Measurements from ENCODE around the gene CHRNA4. TPM values are rescaled to one million over a fixed set of nuclear protein-coding genes. Genes with fewer than 3 reads are reported as not detected.

CHRNA4 gene
- total RNA-seq, 1 donor from 2014 or later = not detected

DNA sequence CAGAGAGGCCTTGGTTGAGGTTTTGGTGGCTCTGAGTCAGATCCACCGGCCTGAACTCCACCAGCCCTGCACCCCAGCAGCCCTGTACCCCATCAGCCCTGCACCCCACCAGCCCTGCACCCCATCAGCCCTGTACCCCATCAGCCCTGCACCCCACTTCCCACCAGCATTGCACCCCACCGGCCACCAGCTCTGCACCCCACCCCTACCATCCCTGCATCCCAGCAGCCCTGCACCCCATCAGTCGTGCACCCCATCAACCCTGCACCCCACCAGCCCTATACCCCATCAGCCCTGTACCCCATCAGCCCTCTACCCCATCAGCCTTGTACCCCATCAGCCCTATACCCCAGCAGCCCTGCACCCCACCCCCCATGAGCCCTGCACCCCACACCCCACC is 14.3 kb upstream of the CHRNA4 start:
- H3K27ac Mint-ChIP-seq = no peak overlapping the region
- H3K36me3 Mint-ChIP-seq (ENCODE audit: low read depth) = no peaks in the 10 kb centered on the region
- no peaks in the 10 kb centered on the region for H3K9me3 Mint-ChIP-seq
- ATAC-seq (ENCODE audit: low read depth) (no peak), DNase-seq (no peak)
- TF ChIP-seq, protein P1, sequence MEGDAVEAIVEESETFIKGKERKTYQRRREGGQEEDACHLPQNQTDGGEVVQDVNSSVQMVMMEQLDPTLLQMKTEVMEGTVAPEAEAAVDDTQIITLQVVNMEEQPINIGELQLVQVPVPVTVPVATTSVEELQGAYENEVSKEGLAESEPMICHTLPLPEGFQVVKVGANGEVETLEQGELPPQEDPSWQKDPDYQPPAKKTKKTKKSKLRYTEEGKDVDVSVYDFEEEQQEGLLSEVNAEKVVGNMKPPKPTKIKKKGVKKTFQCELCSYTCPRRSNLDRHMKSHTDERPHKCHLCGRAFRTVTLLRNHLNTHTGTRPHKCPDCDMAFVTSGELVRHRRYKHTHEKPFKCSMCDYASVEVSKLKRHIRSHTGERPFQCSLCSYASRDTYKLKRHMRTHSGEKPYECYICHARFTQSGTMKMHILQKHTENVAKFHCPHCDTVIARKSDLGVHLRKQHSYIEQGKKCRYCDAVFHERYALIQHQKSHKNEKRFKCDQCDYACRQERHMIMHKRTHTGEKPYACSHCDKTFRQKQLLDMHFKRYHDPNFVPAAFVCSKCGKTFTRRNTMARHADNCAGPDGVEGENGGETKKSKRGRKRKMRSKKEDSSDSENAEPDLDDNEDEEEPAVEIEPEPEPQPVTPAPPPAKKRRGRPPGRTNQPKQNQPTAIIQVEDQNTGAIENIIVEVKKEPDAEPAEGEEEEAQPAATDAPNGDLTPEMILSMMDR (IDR thresholded peaks at IDR 0.05) = no peak
- CTCF ChIA-PET = no interaction called here
- POLR2A ChIA-PET = no interaction called here
- intact Hi-C loops (cut with micrococcal nuclease) = no loop called here
- no peaks in the 10 kb centered on the region for H3K4me1 Mint-ChIP-seq
- H3K27me3 Mint-ChIP-seq = peaks cover 28% of the 10 kb centered on the region
- no peak overlapping the region for H3K4me3 Mint-ChIP-seq

DNA sequence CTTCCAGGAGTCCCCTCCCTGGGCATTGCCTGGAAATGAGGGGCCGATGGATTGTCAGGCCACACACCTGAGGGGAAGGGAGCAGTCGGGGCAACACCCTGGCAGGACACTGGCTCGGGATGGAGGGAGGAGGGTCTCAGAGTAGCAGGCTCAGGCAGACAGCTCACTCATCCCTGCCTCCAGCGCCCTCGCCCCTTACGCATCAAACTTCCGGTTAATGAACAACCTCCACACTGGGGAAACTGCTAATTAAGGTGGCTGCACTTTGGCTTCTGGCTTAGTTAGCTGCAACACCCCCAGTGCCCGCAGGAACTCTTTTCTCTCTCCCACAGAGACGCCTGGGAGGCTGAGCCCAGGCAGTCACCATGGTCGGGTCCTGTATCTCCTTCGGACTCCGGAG is 13.4 kb upstream of the CHRNA4 start:
- ATAC-seq (ENCODE audit: low read depth) = no peak
- CTCF ChIA-PET = no interaction called here
- H3K27ac Mint-ChIP-seq = no peak overlapping the region
- peaks cover 27% of the 10 kb centered on the region for H3K27me3 Mint-ChIP-seq
- no peaks in the 10 kb centered on the region for H3K9me3 Mint-ChIP-seq
- intact Hi-C loops (cut with micrococcal nuclease) = no loop called here
- TF ChIP-seq, protein P1 (IDR thresholded peaks at IDR 0.05) = no peak
- H3K36me3 Mint-ChIP-seq (ENCODE audit: low read depth) = no peaks in the 10 kb centered on the region
- POLR2A ChIA-PET = no interaction called here
- H3K4me3 Mint-ChIP-seq = no peak overlapping the region
- no peak for DNase-seq
- H3K4me1 Mint-ChIP-seq = no peaks in the 10 kb centered on the region

DNA sequence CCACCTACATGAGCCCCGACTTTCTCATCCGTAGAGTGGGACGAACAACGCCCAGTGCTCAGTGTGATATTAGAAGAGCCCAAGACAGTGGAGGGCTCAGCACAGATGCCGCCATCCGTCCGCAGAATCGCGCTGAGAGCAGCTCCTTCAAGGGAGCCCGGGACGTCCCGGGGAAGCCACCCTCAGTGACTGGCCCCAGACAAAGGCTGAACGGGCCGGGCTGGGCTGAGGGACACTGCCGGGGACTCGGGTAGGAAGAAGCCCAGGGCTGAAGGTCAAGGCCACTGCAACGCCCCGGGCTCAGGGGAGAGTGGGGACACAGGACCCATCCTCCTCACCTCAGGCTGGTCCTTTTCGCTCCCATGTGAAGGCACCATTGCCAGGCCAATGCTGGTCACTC is 12.8 kb upstream of the CHRNA4 start:
- TF ChIP-seq, protein P1 (IDR thresholded peaks at IDR 0.05) = no peak
- ChIA-PET CTCF (no interaction called here), POLR2A (no interaction called here)
- Mint-ChIP-seq H3K4me1 (no peaks in the 10 kb centered on the region), H3K4me3 (no peak overlapping the region), H3K36me3 (ENCODE audit: low read depth) (no peaks in the 10 kb centered on the region), H3K27me3 (peaks cover 22% of the 10 kb centered on the region), H3K27ac (no peak overlapping the region), H3K9me3 (no peaks in the 10 kb centered on the region)
- ATAC-seq (ENCODE audit: low read depth) (no peak), DNase-seq (no peak)
- intact Hi-C loops (cut with micrococcal nuclease) = no loop called here

DNA sequence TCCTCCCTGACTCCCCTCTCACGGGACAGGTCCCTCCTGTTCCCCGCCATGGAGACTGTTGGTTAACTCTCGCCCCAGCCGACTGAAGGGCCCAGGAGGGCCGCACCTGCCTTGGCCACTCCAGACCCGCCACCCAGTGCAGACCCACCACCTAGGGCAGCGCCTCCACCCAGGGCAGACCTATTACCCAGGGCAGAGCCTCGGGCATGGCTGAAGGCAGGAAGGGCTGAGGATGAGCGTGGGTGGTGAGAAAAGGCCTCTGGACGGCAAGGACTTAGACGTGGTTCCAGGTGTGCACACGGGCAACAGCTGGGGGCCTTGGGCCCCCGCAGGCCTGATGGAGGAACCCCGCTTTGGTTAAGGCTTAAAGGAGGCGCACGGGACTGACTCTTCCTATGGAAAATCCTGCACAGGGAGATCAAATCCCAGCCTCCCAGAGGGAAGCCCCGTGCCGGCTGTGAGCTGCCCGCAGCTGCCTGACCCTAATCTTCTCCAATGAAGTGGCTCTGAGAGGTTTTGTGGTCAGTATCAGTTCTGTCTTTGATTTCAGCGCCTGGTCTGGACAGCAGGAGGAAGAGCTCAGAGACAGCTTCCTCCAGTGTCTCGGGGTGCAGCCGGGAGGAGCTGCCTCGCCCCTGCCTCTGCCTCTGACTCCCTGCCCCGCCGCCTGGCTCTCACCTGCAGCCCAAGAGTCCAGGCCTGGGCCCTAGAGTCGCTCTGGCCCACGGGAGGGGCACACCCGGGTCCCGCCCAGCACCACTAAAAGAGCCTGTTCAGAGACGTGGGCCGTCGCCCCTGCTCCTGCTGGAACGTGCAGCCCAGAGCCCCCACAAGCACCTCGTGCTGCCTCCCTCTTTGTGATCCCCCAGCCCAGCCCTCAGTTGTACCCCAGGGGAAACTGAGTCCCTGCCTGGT is 12.1 kb upstream of the CHRNA4 start:
- Mint-ChIP-seq H3K4me1 (no peaks in the 10 kb centered on the region), H3K27ac (no peak overlapping the region), H3K27me3 (peaks cover 15% of the 10 kb centered on the region), H3K4me3 (no peak overlapping the region), H3K9me3 (no peaks in the 10 kb centered on the region), H3K36me3 (ENCODE audit: low read depth) (no peaks in the 10 kb centered on the region)
- TF ChIP-seq, protein P1 (IDR thresholded peaks at IDR 0.05) = no peak
- ChIA-PET POLR2A (no interaction called here), CTCF (no interaction called here)
- DNase-seq = no peak
- intact Hi-C loops (cut with micrococcal nuclease) = no loop called here
- no peak for ATAC-seq (ENCODE audit: low read depth)

DNA sequence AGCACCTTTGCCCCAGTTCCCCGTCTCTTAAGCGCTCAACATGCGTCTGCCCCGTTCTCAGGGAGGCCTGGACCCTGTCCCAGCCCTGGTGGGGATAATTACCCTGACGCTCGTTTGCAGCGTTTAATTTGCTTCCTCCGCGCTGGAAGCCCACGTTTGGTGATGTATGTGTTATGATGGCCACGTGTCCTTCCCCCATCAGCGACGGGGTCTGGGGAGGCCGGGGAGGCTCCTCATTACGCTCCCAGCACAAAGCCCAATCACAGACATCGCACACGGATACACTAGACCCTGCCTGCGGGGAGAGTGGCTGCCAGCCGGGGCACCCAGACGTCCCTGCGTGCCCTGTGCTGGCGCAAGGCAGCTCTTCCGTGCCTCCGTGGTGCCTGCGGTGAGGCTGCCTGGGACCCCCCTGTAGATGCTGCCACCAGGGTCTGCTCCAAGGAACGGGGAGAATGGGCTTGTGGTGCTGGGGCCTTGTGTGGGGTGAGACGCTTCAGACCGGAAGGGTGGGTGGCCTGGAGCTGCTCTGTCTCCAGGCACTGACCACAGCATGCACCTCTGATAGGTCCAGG is 10.2 kb upstream of the CHRNA4 start:
- no peak overlapping the region for H3K4me3 Mint-ChIP-seq
- no peaks in the 10 kb centered on the region for H3K9me3 Mint-ChIP-seq
- intact Hi-C loops (cut with micrococcal nuclease) = no loop called here
- H3K4me1 Mint-ChIP-seq = no peaks in the 10 kb centered on the region
- no peak for DNase-seq
- CTCF ChIA-PET = no interaction called here
- no peak for ATAC-seq (ENCODE audit: low read depth)
- no peaks in the 10 kb centered on the region for H3K36me3 Mint-ChIP-seq (ENCODE audit: low read depth)
- H3K27ac Mint-ChIP-seq = no peak overlapping the region
- peaks cover 11% of the 10 kb centered on the region for H3K27me3 Mint-ChIP-seq
- TF ChIP-seq, protein P1 (IDR thresholded peaks at IDR 0.05) = no peak
- POLR2A ChIA-PET = no interaction called here

Measured in activated B cell treated with CpG ODN at 0.5 μM for 24 hours (primary cell).